ENCODE results near the gene SLC51A. TPM values are rescaled to one million over a fixed set of nuclear protein-coding genes. Genes with fewer than 3 reads are reported as not detected.

Gene SLC51A
- total and polyA plus RNA-seq, 7 donors: 0.31 to 0.44 (median 0.39) TPM; not detected in 3

- 20 to 31% (median 23%) methylated on average over 14 of the region's 14 CpGs for WGBS, 3 donors
- Histone ChIP-seq H3K27me3 (ENCODE audit: insufficient read depth in 3 of 3, low read length in 2 of 3) (no peaks in the 10 kb centered on the region), H3K4me1 (peaks cover 11% of the 10 kb centered on the region), H3K27ac (peak overlapping the region; percentile 81), H3K4me3 (no peak overlapping the region), H3K36me3 (ENCODE audit: insufficient read depth in 1 of 2, low read depth in 1 of 2) (no peaks in the 10 kb centered on the region), H3K9me3 (no peaks in the 10 kb centered on the region)
- TF ChIP-seq CTCF (IDR thresholded peaks at IDR 0.05): no peak
- intact Hi-C loops (cut with DNase I): no loop called here
- ATAC-seq (peak; percentile 72 to 90 (median 87)), DNase-seq (peak; percentile 48 to 77)
Observed at GRCh38 chr3:196192524-196193051, 23.7 kb upstream of the SLC51A start.

GRCh38 chr3:196193133-196193735 lies 23.1 kb upstream of the SLC51A start:
- TF ChIP-seq CTCF (IDR thresholded peaks at IDR 0.05): no peak
- DNase-seq (peak in 1 of 2 donors; percentile 14), ATAC-seq (no peak)
- H3K4me3 ChIP-seq: no peak overlapping the region
- intact Hi-C loops (cut with DNase I): no loop called here
- no peaks in the 10 kb centered on the region for H3K27me3 ChIP-seq (ENCODE audit: insufficient read depth in 3 of 3, low read length in 2 of 3)
- H3K4me1 ChIP-seq: peaks cover 11% of the 10 kb centered on the region
- H3K27ac ChIP-seq: peak overlapping the region; percentile 81
- no peaks in the 10 kb centered on the region for H3K36me3 ChIP-seq (ENCODE audit: insufficient read depth in 1 of 2, low read depth in 1 of 2)
- 48 to 56% (median 50%) methylated on average over 15 of the region's 15 CpGs for WGBS, 3 donors
- no peaks in the 10 kb centered on the region for H3K9me3 ChIP-seq

GRCh38 chr3:196193736-196194541 lies 22.4 kb upstream of the SLC51A start:
- DNase-seq: peak; percentile 39 to 54
- 55 to 73% (median 61%) methylated on average over 13 of the region's 13 CpGs for WGBS, 3 donors
- Histone ChIP-seq H3K36me3 (ENCODE audit: insufficient read depth in 1 of 2, low read depth in 1 of 2) (no peaks in the 10 kb centered on the region), H3K27ac (peak overlapping the region; percentile 16), H3K9me3 (no peaks in the 10 kb centered on the region), H3K4me1 (peaks cover 11% of the 10 kb centered on the region), H3K4me3 (no peak overlapping the region), H3K27me3 (ENCODE audit: insufficient read depth in 3 of 3, low read length in 2 of 3) (no peaks in the 10 kb centered on the region)
- no peak for TF ChIP-seq CTCF (IDR thresholded peaks at IDR 0.05)
- intact Hi-C loops (cut with DNase I): no loop called here
- ATAC-seq: no peak

GRCh38 chr3:196194542-196194915 lies 21.8 kb upstream of the SLC51A start:
- DNase-seq: peak in 1 of 2 donors; percentile 44
- H3K4me1 ChIP-seq: peaks cover 11% of the 10 kb centered on the region
- no peak overlapping the region for H3K4me3 ChIP-seq
- 85 to 94% (median 92%) methylated on average over 5 of the region's 5 CpGs for WGBS, 3 donors
- no peak for ATAC-seq
- intact Hi-C loops (cut with DNase I): no loop called here
- H3K27me3 ChIP-seq (ENCODE audit: insufficient read depth in 3 of 3, low read length in 2 of 3): no peaks in the 10 kb centered on the region
- H3K36me3 ChIP-seq (ENCODE audit: insufficient read depth in 1 of 2, low read depth in 1 of 2): no peaks in the 10 kb centered on the region
- H3K27ac ChIP-seq: no peak overlapping the region
- H3K9me3 ChIP-seq: no peaks in the 10 kb centered on the region
- no peak for TF ChIP-seq CTCF (IDR thresholded peaks at IDR 0.05)

Data from psoas muscle (tissue), 8 donors.